Activated naive CD4-positive, alpha-beta T cell treated with anti-CD3 and anti-CD28 coated beads for 36 hours (primary cell): ENCODE data around the gene PSMG3. TPM values are rescaled to one million over a fixed set of nuclear protein-coding genes. Genes with fewer than 3 reads are reported as not detected.
"Not testable (repeated sequence)": the region's sequence is repeated elsewhere in the genome, so short reads cannot be mapped to it uniquely, and the experiment has no call there.

Source experiments
- CTCF ChIA-PET: fragments of 350-600 bp; sonication (Branson Sonifier 250); formaldehyde crosslinking; loops from one replicate; lab custom pipeline; 2021; ENCODE audit warnings: antibody characterized with exemption; lab: Charles Lee
- DNase-seq: peaks from one replicate; pipeline ENCODE4 v3.0.0-alpha.2; 2020
- H3K27ac Mint-ChIP-seq: one replicate; pipeline ENCODE4 v1.8.0; 2021; ENCODE audit warnings: mild to moderate bottlenecking, mixed read lengths
- H3K27me3 Mint-ChIP-seq: one replicate; pipeline ENCODE4 v1.8.0; 2021; ENCODE audit warnings: low read depth, mixed read lengths
- H3K36me3 Mint-ChIP-seq: one replicate; pipeline ENCODE4 v1.8.0; 2021; ENCODE audit warnings: low read depth, mixed read lengths
- H3K4me1 Mint-ChIP-seq: one replicate; pipeline ENCODE4 v1.8.0; 2021; ENCODE audit warnings: low read depth, mixed read lengths
- H3K4me3 Mint-ChIP-seq: one replicate; pipeline ENCODE4 v1.8.0; 2021; ENCODE audit warnings: mild to moderate bottlenecking, moderate library complexity, mixed read lengths
- H3K9me3 Mint-ChIP-seq: one replicate; pipeline ENCODE4 v1.8.0; 2021; ENCODE audit warnings: mixed read lengths
- intact Hi-C: fragments of 100-400 bp; cut with micrococcal nuclease; formaldehyde crosslinking; loops from one replicate; pipeline ENCODE4 v1.15.1; 2023
- total RNA-seq, 2 experiments: library from RNA; stranded (reverse); gene quantifications; one replicate each; pipeline ENCODE4 v1.2.3, GENCODE V29; 2021

Gene PSMG3
- total RNA-seq, 2 experiments from 2014 or later: 29.8 to 33.9 TPM

DNA sequence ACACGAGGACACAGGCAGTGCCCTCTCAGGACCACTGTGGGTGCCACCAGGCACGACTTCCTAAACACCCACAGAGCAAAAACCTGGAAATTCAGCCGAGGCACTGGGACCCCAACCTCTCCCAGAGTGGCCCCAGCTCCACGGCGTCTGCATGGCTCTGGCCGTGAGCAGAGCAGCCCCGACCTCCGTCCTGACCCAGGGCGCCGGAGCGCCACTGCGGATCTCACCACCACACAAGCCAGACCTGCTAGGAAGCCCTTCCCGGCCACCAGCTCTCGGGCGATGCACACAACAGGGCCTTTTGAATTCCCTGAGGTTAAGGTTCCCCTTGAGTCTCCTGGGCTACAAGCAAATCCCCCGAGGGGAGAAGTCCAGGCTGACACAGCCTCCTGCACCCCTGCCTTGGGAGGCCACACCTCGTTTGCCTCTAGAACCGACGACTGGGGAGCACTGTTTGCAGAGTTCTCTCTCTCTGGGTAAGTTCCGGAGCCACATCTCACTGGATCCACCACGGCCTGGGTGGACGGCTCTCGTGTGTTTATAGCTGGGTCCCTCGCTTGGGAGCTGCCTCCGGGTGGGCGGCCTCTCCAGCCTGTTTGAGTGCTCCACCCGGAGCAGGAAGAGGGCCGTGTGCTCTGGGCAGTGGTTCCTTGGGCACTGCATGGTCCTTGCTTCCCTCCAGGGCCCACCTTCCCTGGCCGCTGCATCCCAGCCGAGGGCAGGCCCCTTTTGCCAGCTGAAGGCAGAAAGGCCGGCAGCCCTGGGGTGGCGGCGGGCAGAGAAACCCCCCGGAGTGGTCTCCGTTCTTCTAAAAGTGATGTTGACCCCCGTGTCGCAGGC, 15.5 kb upstream of the PSMG3 start:
- DNase-seq: no peak
- intact Hi-C loops: no loop called here
- H3K4me3 Mint-ChIP-seq: no peak overlapping the region
- H3K36me3 Mint-ChIP-seq: no peaks in the 10 kb centered on the region
- H3K4me1 Mint-ChIP-seq: no peaks in the 10 kb centered on the region
- peaks cover under 1% of the 10 kb centered on the region for H3K27me3 Mint-ChIP-seq
- H3K9me3 Mint-ChIP-seq: peaks cover 10% of the 10 kb centered on the region
- CTCF ChIA-PET: no interaction called here
- H3K27ac Mint-ChIP-seq: no peak overlapping the region

DNA sequence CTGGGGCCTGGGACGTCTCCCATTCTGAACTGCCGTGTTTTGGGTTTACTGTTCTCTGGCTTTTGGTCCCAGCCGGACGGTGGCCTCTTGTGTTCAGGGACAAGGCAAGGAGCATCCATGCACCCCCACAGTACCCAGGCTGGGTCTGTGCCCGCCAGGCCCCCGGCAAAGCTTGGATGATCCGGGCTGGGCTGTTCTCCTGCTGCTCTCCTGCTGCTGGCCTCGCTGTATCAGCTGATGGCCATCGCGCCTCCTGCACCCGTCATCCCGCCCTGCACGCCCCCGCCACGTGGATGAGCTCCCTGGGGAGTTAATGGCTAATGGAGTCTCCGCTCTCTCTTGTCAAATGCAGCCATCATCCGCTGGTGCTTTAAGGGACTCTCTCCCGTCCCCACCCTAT, 14.9 kb upstream of the PSMG3 start:
- Mint-ChIP-seq H3K4me1 (peaks cover 3% of the 10 kb centered on the region), H3K9me3 (peaks cover 10% of the 10 kb centered on the region), H3K4me3 (no peak overlapping the region), H3K27me3 (no peaks in the 10 kb centered on the region), H3K36me3 (no peaks in the 10 kb centered on the region), H3K27ac (no peak overlapping the region)
- CTCF ChIA-PET: no interaction called here
- no peak for DNase-seq
- intact Hi-C loops: no loop called here

DNA sequence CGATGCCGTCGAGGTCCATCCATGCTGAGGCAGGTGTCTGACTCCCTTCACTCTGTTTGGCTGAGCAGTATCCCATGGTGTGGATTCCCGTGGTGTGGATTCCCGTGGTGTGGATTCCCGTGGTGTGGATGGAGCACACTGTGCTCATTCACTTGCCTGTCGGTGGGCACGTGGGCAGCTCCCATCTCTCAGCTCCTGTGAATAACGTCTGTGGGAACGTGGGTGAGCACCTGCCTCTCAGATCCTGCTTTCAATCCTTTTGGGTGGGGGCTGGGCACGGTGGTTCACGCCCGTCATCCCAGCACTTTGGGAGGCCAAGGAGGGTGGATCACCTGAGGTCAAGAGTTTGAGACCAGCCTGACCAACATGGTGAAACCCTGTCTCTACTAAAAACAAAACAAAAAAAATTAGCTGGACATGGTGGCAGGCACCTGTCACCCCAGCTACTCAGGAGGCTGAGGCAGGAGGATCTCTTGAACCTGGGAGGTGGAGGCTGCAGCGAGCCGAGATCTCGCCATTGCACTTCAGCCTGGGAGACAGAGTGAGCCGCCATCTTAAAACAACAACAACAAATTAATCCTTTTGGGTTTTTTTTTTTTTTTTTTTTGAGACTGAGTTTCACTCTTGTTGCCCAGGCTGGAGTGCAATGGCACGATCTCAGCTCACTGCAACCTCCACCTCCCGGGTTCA, 13.6 kb upstream of the PSMG3 start:
- H3K27me3 Mint-ChIP-seq, DNase-seq, H3K9me3 Mint-ChIP-seq, H3K36me3 Mint-ChIP-seq, H3K4me3 Mint-ChIP-seq, H3K4me1 Mint-ChIP-seq, H3K27ac Mint-ChIP-seq, intact Hi-C loops: not testable (repeated sequence)
- CTCF ChIA-PET: interaction anchor here (0.7 kb wide), 1 partner anchor 121 kb away, joined by 6 read pairs; no protein-coding TSS in a partner anchor

DNA sequence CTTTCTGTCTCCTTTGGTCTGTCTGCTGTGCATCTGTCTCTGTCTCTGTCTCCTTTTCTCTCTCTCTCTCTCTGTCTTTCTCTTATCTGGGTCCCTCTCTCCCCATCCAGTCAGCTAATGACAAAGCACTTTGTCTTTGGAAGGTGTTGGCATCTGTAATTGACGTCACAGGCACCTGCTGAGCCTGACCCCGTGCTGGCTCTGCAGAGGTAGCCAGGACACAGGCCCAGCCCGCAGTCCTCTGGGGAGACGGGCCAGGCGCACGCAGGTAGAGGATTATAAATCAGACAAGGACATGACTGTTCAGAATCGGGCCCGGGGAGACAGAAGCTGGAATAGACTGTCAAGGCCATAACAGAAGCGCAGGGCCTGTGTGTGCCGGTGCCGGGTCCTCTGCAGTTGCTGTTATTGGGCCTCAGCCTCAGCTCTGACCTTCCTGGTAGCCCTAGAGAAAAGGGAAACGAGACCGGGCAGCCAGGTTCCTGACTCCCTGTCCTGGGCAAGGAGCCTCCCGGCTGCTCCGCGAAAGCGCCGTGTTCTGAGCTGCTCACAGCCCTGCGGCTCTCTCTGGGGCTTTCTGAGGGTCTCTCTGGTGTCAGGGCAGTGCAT, 10.7 kb upstream of the PSMG3 start:
- Mint-ChIP-seq H3K4me3 (no peak overlapping the region), H3K27me3 (no peaks in the 10 kb centered on the region), H3K4me1 (peaks cover 7% of the 10 kb centered on the region), H3K27ac (no peak overlapping the region), H3K36me3 (no peaks in the 10 kb centered on the region), H3K9me3 (no peaks in the 10 kb centered on the region)
- CTCF ChIA-PET: interaction anchor here (0.7 to 2.1 kb wide), 4 partner anchors 12 to 852 kb away, joined by 3 to 6 read pairs (median 4); partner anchors contain the start of gene TMEM184A
- no peak for DNase-seq
- intact Hi-C loops: no loop called here

DNA sequence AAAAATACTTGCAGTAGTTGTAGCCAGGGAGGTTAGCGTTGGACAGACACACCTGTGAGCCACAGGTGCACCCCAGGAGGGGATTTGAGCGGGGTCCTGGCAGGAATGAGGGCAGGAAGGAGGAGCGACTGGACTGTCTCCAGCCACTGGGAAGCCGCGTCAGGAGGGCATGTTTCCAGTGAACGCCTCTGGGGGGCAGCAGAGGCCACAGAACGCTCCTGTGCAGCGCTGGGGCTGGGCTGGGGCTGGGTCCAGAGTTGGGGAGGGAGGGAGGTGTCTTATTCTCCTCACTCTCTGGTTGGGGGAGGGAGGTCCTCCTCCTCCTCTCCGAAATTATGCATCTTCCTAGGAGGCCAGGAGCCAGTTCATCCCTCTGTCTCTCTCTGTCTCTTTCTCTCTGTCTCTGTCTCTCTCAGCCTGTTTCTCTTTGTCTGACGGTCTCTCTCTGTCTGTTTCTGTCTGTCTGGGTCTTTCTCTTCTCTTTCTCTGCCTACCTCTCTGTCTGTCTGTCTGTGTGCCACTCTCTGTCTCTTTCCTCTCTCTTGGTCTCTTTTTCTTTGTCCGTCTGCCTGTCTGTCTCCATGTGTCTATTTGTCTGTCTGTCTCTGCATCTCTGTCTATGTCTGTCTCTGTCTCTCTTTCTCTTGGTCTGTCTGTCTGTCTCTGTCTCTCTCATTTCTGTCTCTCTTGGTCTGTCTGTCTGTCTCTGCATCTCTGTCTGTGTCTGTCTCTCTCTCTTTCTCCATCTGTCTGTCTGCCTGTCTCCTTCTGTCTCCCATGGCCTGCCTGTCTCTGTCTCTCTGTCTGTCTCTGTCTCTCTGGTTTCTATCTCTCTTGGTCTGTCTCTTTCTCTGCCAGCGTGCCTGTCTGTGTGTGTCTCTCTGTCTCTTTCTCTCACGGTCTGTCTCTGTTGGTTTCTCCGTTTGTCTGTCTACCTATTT, 9.9 kb upstream of the PSMG3 start:
- intact Hi-C loops: loop anchor here (2.0 kb wide), 1 partner anchor 769 kb away; no protein-coding TSS in a partner anchor
- no peaks in the 10 kb centered on the region for H3K36me3 Mint-ChIP-seq
- H3K4me1 Mint-ChIP-seq: peaks cover 7% of the 10 kb centered on the region
- DNase-seq: peak; percentile 79
- H3K27ac Mint-ChIP-seq: no peak overlapping the region
- H3K27me3 Mint-ChIP-seq: no peaks in the 10 kb centered on the region
- CTCF ChIA-PET: interaction anchor here (0.6 to 1.2 kb wide), 10 partner anchors 10 to 851 kb away, joined by 3 to 4 read pairs (median 3); partner anchors contain the start of gene PSMG3
- no peaks in the 10 kb centered on the region for H3K9me3 Mint-ChIP-seq
- no peak overlapping the region for H3K4me3 Mint-ChIP-seq

DNA sequence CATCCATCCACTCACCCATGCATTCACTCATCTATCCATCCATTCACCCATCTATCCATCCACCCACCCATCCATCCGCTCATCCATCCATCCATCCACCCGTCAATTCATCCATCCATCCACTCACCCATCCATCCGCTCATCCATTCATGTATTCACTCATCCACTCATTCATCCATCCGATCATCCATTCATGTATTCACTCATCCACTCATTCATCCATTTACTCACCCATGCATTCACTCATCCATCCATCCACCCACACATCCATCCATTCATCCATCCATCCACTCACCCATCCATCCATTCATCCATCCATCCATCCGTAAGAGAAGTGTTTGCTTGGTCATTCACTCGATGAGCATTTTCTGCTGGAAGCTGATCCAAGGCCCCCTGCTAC, 8.7 kb upstream of the PSMG3 start:
- H3K4me3 Mint-ChIP-seq: no peak overlapping the region
- no peaks in the 10 kb centered on the region for H3K36me3 Mint-ChIP-seq
- peaks cover 7% of the 10 kb centered on the region for H3K4me1 Mint-ChIP-seq
- H3K9me3 Mint-ChIP-seq: no peaks in the 10 kb centered on the region
- H3K27ac Mint-ChIP-seq: no peak overlapping the region
- CTCF ChIA-PET: interaction anchor here (0.6 to 0.9 kb wide), 5 partner anchors 9 to 754 kb away, joined by 3 to 4 read pairs (median 4); partner anchors contain the start of gene PSMG3
- no peaks in the 10 kb centered on the region for H3K27me3 Mint-ChIP-seq
- no peak for DNase-seq
- intact Hi-C loops: loop anchor here (2.0 kb wide), 1 partner anchor 770 kb away; no protein-coding TSS in a partner anchor

DNA sequence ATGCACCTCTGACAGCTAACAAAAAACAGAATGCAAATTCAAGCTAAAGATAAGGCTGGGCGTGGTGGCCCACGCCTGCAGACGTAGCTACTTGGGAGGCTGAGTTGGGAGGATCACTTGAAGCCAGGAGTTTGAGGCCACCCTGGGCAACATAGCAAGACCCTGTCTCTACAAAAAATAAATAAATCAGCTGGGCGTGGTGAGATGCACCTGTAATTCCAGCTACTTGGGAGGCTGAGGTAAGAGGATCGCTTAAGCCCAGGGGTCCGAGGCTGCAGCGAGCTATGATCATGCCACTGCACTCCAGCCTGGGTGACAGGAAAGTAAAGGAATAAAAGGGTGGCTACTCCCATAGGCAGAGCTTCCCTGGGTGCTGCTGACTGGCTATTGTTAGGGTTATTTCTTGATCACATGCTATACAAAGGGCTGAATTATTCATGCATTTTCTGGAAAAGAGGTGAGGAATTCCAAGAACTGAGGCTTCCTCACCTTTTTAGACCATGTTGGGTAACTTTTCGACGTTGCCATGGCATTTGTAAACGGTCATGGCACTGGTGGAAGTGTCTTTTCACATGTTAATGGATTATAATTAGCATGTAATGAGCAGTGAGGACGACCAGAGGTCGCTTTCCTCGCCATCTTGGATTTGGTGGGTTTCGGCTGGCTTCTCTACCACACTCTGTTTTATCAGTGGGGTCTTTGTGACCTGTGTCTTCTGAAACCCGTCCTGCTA, 6.9 kb upstream of the PSMG3 start:
- no peak overlapping the region for H3K27ac Mint-ChIP-seq
- peaks cover 17% of the 10 kb centered on the region for H3K4me1 Mint-ChIP-seq
- no peaks in the 10 kb centered on the region for H3K36me3 Mint-ChIP-seq
- CTCF ChIA-PET: no interaction called here
- H3K9me3 Mint-ChIP-seq: no peaks in the 10 kb centered on the region
- DNase-seq: no peak
- H3K4me3 Mint-ChIP-seq: no peak overlapping the region
- intact Hi-C loops: no loop called here
- H3K27me3 Mint-ChIP-seq: no peaks in the 10 kb centered on the region

DNA sequence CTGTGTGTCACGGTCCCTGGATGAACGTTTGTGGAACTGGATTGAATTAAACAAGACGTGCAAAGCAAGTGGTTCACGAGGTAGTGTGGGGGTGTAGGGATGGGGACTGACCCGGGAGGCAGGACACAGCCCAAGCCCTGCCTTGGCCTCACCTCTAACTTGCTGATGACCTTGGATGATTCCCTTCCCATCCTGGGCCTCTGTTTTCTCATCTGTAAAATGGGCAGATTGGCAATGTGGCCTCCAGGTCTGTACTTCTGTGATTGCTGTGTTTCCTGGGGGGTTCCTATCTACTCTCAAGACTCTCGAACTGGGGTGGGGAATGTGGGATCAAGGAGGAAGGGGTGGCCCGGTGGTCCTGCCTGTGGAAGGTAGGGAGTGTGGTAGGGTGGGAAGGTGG, 6.0 kb upstream of the PSMG3 start:
- Mint-ChIP-seq H3K27me3 (no peaks in the 10 kb centered on the region), H3K4me1 (peaks cover 25% of the 10 kb centered on the region), H3K9me3 (no peaks in the 10 kb centered on the region), H3K27ac (no peak overlapping the region), H3K4me3 (no peak overlapping the region), H3K36me3 (no peaks in the 10 kb centered on the region)
- CTCF ChIA-PET: no interaction called here
- intact Hi-C loops: no loop called here
- no peak for DNase-seq

DNA sequence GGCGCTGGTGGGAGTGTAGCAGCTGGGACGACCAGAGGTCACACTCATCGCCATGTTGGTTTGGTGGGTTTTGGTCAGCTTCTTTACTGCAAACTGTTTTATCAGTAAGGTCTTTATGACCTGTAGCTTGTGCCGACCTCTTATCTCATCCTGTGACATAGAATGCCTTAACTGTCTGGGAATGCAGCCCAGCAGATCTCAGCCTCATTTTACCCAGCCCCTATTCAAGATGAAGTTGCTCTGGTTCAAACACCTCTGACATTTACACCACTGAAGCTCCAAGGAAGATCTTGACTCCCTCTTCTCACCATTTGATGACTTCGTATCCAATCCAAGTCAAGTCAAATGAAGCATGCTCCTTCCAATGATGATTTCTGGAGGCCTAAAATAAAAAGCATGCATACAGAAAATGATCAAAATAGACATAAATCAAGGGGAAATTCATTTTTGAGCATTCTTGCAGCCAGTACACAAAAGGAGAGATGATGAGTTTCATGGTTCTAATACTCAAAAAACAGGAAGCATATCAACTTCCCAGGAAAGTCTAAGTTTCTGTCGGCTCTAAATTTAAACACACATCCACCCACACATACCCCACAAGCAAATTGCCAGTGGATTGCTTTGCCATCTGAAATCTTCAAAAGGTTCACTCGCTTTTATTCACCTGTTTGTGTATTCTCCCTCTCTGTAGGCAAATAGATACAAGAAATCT, 2.4 kb upstream of the PSMG3 start:
- H3K4me3 Mint-ChIP-seq: no peak overlapping the region
- CTCF ChIA-PET: no interaction called here
- no peaks in the 10 kb centered on the region for H3K9me3 Mint-ChIP-seq
- no peak overlapping the region for H3K27ac Mint-ChIP-seq
- intact Hi-C loops: loop anchor here (5.0 kb wide), 2 partner anchors 355 to 530 kb away; no protein-coding TSS in a partner anchor
- H3K27me3 Mint-ChIP-seq: no peaks in the 10 kb centered on the region
- no peak for DNase-seq
- H3K36me3 Mint-ChIP-seq: peaks cover 10% of the 10 kb centered on the region
- peaks cover 35% of the 10 kb centered on the region for H3K4me1 Mint-ChIP-seq

DNA sequence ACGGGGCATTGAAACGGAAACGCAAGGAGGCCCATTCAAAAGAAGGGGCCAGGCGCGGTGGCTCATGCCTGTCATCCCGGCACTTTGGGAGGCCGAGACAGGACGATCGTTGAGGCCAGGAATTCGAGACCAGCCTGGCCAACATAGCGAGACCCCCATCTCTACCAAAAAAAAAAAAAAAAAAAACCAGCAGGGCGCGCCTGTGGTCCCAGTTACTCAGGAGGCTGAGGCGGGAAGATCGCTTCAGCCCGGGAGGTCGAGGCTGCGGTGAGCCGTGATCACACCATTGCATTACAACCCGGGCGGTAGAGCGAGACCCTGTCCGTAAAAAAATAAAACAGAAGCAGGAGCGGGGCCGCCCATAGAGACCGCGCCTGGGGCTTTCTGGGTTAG, 396 bp downstream of the PSMG3 start:
- Mint-ChIP-seq H3K4me1 (peaks cover 37% of the 10 kb centered on the region), H3K27me3 (no peaks in the 10 kb centered on the region), H3K27ac (peak overlapping the region; percentile 86), H3K4me3 (peak overlapping the region; percentile 79), H3K9me3 (no peaks in the 10 kb centered on the region), H3K36me3 (peaks cover 27% of the 10 kb centered on the region)
- no peak for DNase-seq
- intact Hi-C loops: loop anchor here (1.0 kb wide), 1 partner anchor 65 kb away; the partner anchor contains the start of gene INTS1
- CTCF ChIA-PET: interaction anchor here (0.6 kb wide), 1 partner anchor 10 kb away, joined by 4 read pairs; no protein-coding TSS in a partner anchor
